Mesenchymal stem cell (in vitro differentiated cells and primary cell): ENCODE results near the gene ACOX3.
"Not testable (repeated sequence)": the region's sequence is repeated elsewhere in the genome, so short reads cannot be mapped to it uniquely, and the experiment has no call there.

ENCODE experiments used
- DNase-seq: peaks from one replicate; pipeline ENCODE4 v3.0.0-alpha.2; 2013
- H2AFZ ChIP-seq: one replicate; pipeline ENCODE4 v1.6.1; 2013; ENCODE audit warnings: low read depth, mild to moderate bottlenecking, control low read depth, inconsistent platforms, low read length, moderate library complexity
- H2AK5ac ChIP-seq: 2 replicates; pipeline ENCODE4 v1.6.1; 2013; ENCODE audit warnings: low read length, moderate library complexity, mild to moderate bottlenecking, inconsistent platforms; ENCODE audit not compliant: severe bottlenecking
- H2BK120ac ChIP-seq: one replicate; pipeline ENCODE4 v1.6.1; 2013; ENCODE audit warnings: low read depth, mild to moderate bottlenecking, inconsistent platforms, low read length, moderate library complexity
- H2BK12ac ChIP-seq, 2 experiments: one replicate each; pipeline ENCODE4 v1.6.1; 2013; ENCODE audit warnings: inconsistent platforms in 2 of 2, low read length in 2 of 2, mild to moderate bottlenecking in 2 of 2, moderate library complexity in 2 of 2, control low read depth in 1 of 2
- H2BK15ac ChIP-seq: one replicate; pipeline ENCODE4 v1.6.1; 2013; ENCODE audit warnings: mild to moderate bottlenecking, low read depth, inconsistent platforms; ENCODE audit not compliant: poor library complexity, severe bottlenecking
- H2BK5ac ChIP-seq: 2 replicates; pipeline ENCODE4 v1.6.1; 2013; ENCODE audit warnings: low read depth, mild to moderate bottlenecking, low read length, control low read depth, inconsistent platforms; ENCODE audit not compliant: poor library complexity, severe bottlenecking
- H3K14ac ChIP-seq, 2 experiments: one replicate each; pipeline ENCODE4 v1.6.1; 2013; ENCODE audit warnings: inconsistent platforms in 2 of 2, low read length in 2 of 2, control low read depth in 1 of 2, mild to moderate bottlenecking in 1 of 2, moderate library complexity in 1 of 2
- H3K18ac ChIP-seq, 2 experiments: one replicate each; pipeline ENCODE4 v1.6.1; 2013; ENCODE audit warnings: inconsistent platforms in 2 of 2, low read length in 2 of 2, control low read depth in 1 of 2, low read depth in 1 of 2, mild to moderate bottlenecking in 1 of 2
- H3K23ac ChIP-seq, 2 experiments: one replicate each; pipeline ENCODE4 v1.6.1; 2013; ENCODE audit warnings: inconsistent platforms in 2 of 2, low read length in 2 of 2, mild to moderate bottlenecking in 2 of 2, moderate library complexity in 2 of 2, control low read depth in 1 of 2
- H3K27ac ChIP-seq: 2 replicates; pipeline ENCODE4 v1.5.1; 2013; ENCODE audit warnings: mild to moderate bottlenecking, moderate library complexity, low read length, control low read depth, inconsistent platforms; ENCODE audit not compliant: poor library complexity, severe bottlenecking
- H3K27me3 ChIP-seq, 2 experiments: 2 replicates each; pipeline versions ENCODE4 v1.6.1 to v1.7.0; 2013; ENCODE audit warnings: low read length in 2 of 2, mild to moderate bottlenecking in 2 of 2, moderate library complexity in 2 of 2, control low read depth in 1 of 2, inconsistent platforms in 1 of 2; ENCODE audit not compliant: control insufficient read depth in 1 of 2, insufficient read depth in 1 of 2
- H3K36me3 ChIP-seq, 2 experiments: 2 replicates each; pipeline versions ENCODE4 v1.6.1 to v1.7.0; 2013; ENCODE audit warnings: low read length in 2 of 2, control low read depth in 1 of 2, inconsistent platforms in 1 of 2, low read depth in 1 of 2, mild to moderate bottlenecking in 1 of 2; ENCODE audit not compliant: insufficient read depth in 2 of 2, control insufficient read depth in 1 of 2
- H3K4ac ChIP-seq, 2 experiments: one replicate each; pipeline ENCODE4 v1.6.1; 2013; ENCODE audit warnings: inconsistent platforms in 2 of 2, low read length in 2 of 2, mild to moderate bottlenecking in 2 of 2, moderate library complexity in 2 of 2, control low read depth in 1 of 2, low read depth in 1 of 2
- H3K4me1 ChIP-seq: 2 replicates; pipeline ENCODE4 v1.6.1; 2013; ENCODE audit warnings: low read depth, low read length, control low read depth; ENCODE audit not compliant: control insufficient read depth, insufficient read depth
- H3K4me2 ChIP-seq: 2 replicates; pipeline ENCODE4 v1.6.1; 2013; ENCODE audit warnings: low read length, mild to moderate bottlenecking, inconsistent platforms; ENCODE audit not compliant: poor library complexity, severe bottlenecking
- H3K4me3 ChIP-seq, 2 experiments: 2 replicates each; pipeline versions ENCODE4 v1.5.1 to v1.7.0; 2013; ENCODE audit warnings: low read length in 2 of 2, mild to moderate bottlenecking in 2 of 2, control low read depth in 1 of 2, low read depth in 1 of 2; ENCODE audit not compliant: insufficient read depth in 1 of 2
- H3K79me1 ChIP-seq: replicated peaks from 2 replicates; pipeline ENCODE4 v1.6.1; 2013; ENCODE audit warnings: mild to moderate bottlenecking, control low read depth, low read length, inconsistent platforms; ENCODE audit not compliant: poor library complexity, severe bottlenecking
- H3K9ac ChIP-seq: 2 replicates; pipeline ENCODE4 v1.7.0; 2013; ENCODE audit warnings: mild to moderate bottlenecking, low read length, moderate library complexity
- H3K9me3 ChIP-seq: 2 replicates; pipeline ENCODE4 v1.7.0; 2013; ENCODE audit warnings: mild to moderate bottlenecking, low read length; ENCODE audit not compliant: control insufficient read depth
- H4K8ac ChIP-seq: one replicate; pipeline ENCODE4 v1.6.1; 2013; ENCODE audit warnings: inconsistent platforms, mild to moderate bottlenecking, low read length, moderate library complexity
- H4K91ac ChIP-seq: one replicate; pipeline ENCODE4 v1.6.1; 2013; ENCODE audit warnings: mild to moderate bottlenecking, low read length, inconsistent platforms
- WGBS: methylation state at CpG from one replicate; pipeline ENCODE4 v1.1.7; 2013; ENCODE audit warnings: mixed read lengths; 5-methylcytosine and 5-hydroxymethylcytosine counted together

The ACOX3 gene

GRCh38 chr4:8409264-8410065 is 31.1 kb downstream of the ACOX3 start:
- no peak overlapping the region for H2AFZ ChIP-seq
- peaks cover 4% of the 10 kb centered on the region for H3K79me1 ChIP-seq
- 95% methylated on average over 17 of the region's 17 CpGs for whole genome bisulfite sequencing
- H2BK120ac ChIP-seq: no peak overlapping the region
- no peak overlapping the region for H3K9ac ChIP-seq
- no peak overlapping the region for H2BK15ac ChIP-seq
- H3K4me2 ChIP-seq: no peak overlapping the region
- no peak overlapping the region for H3K14ac ChIP-seq
- no peaks in the 10 kb centered on the region for H3K27me3 ChIP-seq
- H3K27ac ChIP-seq: no peak overlapping the region
- H3K4ac ChIP-seq: no peak overlapping the region
- H4K8ac ChIP-seq: peak overlapping the region; percentile 53
- peaks cover 5% of the 10 kb centered on the region for H3K4me1 ChIP-seq
- no peak overlapping the region for H3K18ac ChIP-seq
- peaks cover 74 to 81% of the 10 kb centered on the region in 2 experiments for H3K36me3 ChIP-seq
- peak overlapping the region; percentile 54 for H4K91ac ChIP-seq
- DNase-seq: no peak
- no peak overlapping the region for H2BK5ac ChIP-seq
- H3K9me3 ChIP-seq: no peaks in the 10 kb centered on the region
- no peak overlapping the region for H2AK5ac ChIP-seq
- H3K23ac ChIP-seq: no peak overlapping the region
- no peak overlapping the region for H2BK12ac ChIP-seq
- H3K4me3 ChIP-seq: peak overlapping the region in 1 of 2 experiments; percentile 4

GRCh38 chr4:8407756-8408155 is 32.8 kb downstream of the ACOX3 start:
- no peak overlapping the region for H2AK5ac ChIP-seq
- H3K36me3 ChIP-seq: peaks cover 70 to 76% of the 10 kb centered on the region in 2 experiments
- no peak overlapping the region for H3K23ac ChIP-seq
- H2BK5ac ChIP-seq: no peak overlapping the region
- H3K4me1 ChIP-seq: peaks cover 7% of the 10 kb centered on the region
- H4K91ac ChIP-seq: no peak overlapping the region
- H3K27ac ChIP-seq: no peak overlapping the region
- no peak overlapping the region for H3K4me2 ChIP-seq
- H3K14ac ChIP-seq: no peak overlapping the region
- no peak overlapping the region for H2BK15ac ChIP-seq
- no peak overlapping the region for H2AFZ ChIP-seq
- H3K9ac ChIP-seq: no peak overlapping the region
- WGBS: 91% methylated on average over 8 of the region's 9 CpGs
- no peak for DNase-seq
- H3K4ac ChIP-seq: no peak overlapping the region
- peaks cover under 1% of the 10 kb centered on the region for H3K79me1 ChIP-seq
- H3K27me3 ChIP-seq: no peaks in the 10 kb centered on the region
- H4K8ac ChIP-seq: no peak overlapping the region
- H3K9me3 ChIP-seq: no peaks in the 10 kb centered on the region
- H2BK120ac ChIP-seq: no peak overlapping the region
- no peak overlapping the region for H3K18ac ChIP-seq
- H2BK12ac ChIP-seq: no peak overlapping the region
- no peak overlapping the region for H3K4me3 ChIP-seq

- Histone ChIP-seq H3K4me1 (peaks cover 9% of the 10 kb centered on the region), H3K4ac (no peak overlapping the region), H2AK5ac (no peak overlapping the region), H4K8ac (no peak overlapping the region), H3K27me3 (no peaks in the 10 kb centered on the region), H2BK12ac (no peak overlapping the region), H2BK15ac (no peak overlapping the region), H3K9me3 (no peaks in the 10 kb centered on the region), H3K4me2 (no peak overlapping the region), H2AFZ (no peak overlapping the region), H2BK5ac (no peak overlapping the region), H3K36me3 (peaks cover 70 to 78% of the 10 kb centered on the region in 2 experiments), H3K9ac (no peak overlapping the region), H3K23ac (no peak overlapping the region), H4K91ac (no peak overlapping the region), H3K14ac (no peak overlapping the region), H3K4me3 (no peak overlapping the region), H3K18ac (no peak overlapping the region), H2BK120ac (no peak overlapping the region), H3K27ac (no peak overlapping the region), H3K79me1 (peaks cover 4% of the 10 kb centered on the region)
- 95% methylated on average over 14 of the region's 14 CpGs for WGBS
- no peak for DNase-seq
Observed at GRCh38 chr4:8407316-8407715, 33.2 kb downstream of the ACOX3 start.

- not testable (repeated sequence) for H3K14ac ChIP-seq, H2AK5ac ChIP-seq, H3K79me1 ChIP-seq, H3K4me2 ChIP-seq, H3K4ac ChIP-seq, H2BK5ac ChIP-seq, H2BK15ac ChIP-seq, H2AFZ ChIP-seq, H3K4me3 ChIP-seq, H3K4me1 ChIP-seq, H4K8ac ChIP-seq, H2BK12ac ChIP-seq, H3K9ac ChIP-seq, H3K27me3 ChIP-seq, H4K91ac ChIP-seq, H3K27ac ChIP-seq, H3K18ac ChIP-seq, H3K9me3 ChIP-seq, H3K23ac ChIP-seq, H2BK120ac ChIP-seq
- peak; percentile 41 for DNase-seq
- H3K36me3 ChIP-seq: peaks cover 74 to 78% of the 10 kb centered on the region in 2 experiments
- 72% methylated on average over 5 of the region's 7 CpGs for WGBS
Observed at GRCh38 chr4:8406887-8407286, 33.6 kb downstream of the ACOX3 start.
